Kidney (tissue), 14 donors: ENCODE results near the gene ANKRD11. TPM values are rescaled to one million over a fixed set of nuclear protein-coding genes. Genes with fewer than 3 reads are reported as not detected.

Experiments used
- DNase-seq, 5 donors: peaks; one replicate each; pipeline ENCODE4 v3.0.0-alpha.2; 2013 to 2020
- FAIRE-seq: peaks from 2 replicates; lab custom pipeline; 2012; peaks lifted over from hg19 to GRCh38; lab: Jason Lieb, UNC
- H3K27ac ChIP-seq, 2 donors: one replicate each; pipeline ENCODE4 v1.7.0; 2013; ENCODE audit warnings: low read depth in 2 of 2, low read length in 2 of 2, inconsistent platforms in 1 of 2
- H3K27me3 ChIP-seq: one replicate; pipeline ENCODE4 v1.7.1; 2013; ENCODE audit warnings: low read length, inconsistent platforms; ENCODE audit not compliant: control insufficient read depth, insufficient read depth
- H3K36me3 ChIP-seq, 3 donors: one replicate each; pipeline versions ENCODE4 v1.7.0 to v1.7.1; 2013; ENCODE audit warnings: low read length in 3 of 3, control low read depth in 1 of 3, inconsistent platforms in 1 of 3; ENCODE audit not compliant: insufficient read depth in 3 of 3, control insufficient read depth in 2 of 3
- H3K4me1 ChIP-seq, 3 donors: one replicate each; pipeline versions ENCODE4 v1.7.0 to v1.7.1; 2013; ENCODE audit warnings: low read length in 3 of 3, inconsistent platforms in 1 of 3, low read depth in 1 of 3; ENCODE audit not compliant: control insufficient read depth in 2 of 3, insufficient read depth in 2 of 3
- H3K4me3 ChIP-seq, 3 donors: one replicate each; pipeline versions ENCODE4 v1.7.0 to v1.8.1; 2013; ENCODE audit warnings: low read length in 3 of 3, control low read depth in 1 of 3, inconsistent platforms in 1 of 3
- H3K9ac ChIP-seq, 3 donors: one replicate each; pipeline versions ENCODE4 v1.7.0 to v1.7.1; 2013; ENCODE audit warnings: low read length in 3 of 3, control low read depth in 1 of 3, inconsistent platforms in 1 of 3
- H3K9me3 ChIP-seq, 3 donors: one replicate each; pipeline versions ENCODE4 v1.7.0 to v1.7.1; 2013; ENCODE audit warnings: low read length in 3 of 3, control low read depth in 1 of 3, inconsistent platforms in 1 of 3; ENCODE audit not compliant: control insufficient read depth in 2 of 3, insufficient read depth in 1 of 3
- CTCF ChIP-seq: IDR thresholded peaks from 3 replicates; pipeline ENCODE4 v1.5.1; 2012; ENCODE audit warnings: mild to moderate bottlenecking, moderate library complexity, borderline replicate concordance; ENCODE audit not compliant: insufficient read depth; ENCODE audit errors: extremely low read depth
- intact Hi-C: fragments of 100-400 bp; cut with DNase I; formaldehyde crosslinking; loops from one replicate; pipeline ENCODE4 v1.11.1; 2022
- polyA plus RNA-seq: library from polyadenylated mRNA; stranded (reverse); fragments of 350-450 nt; fragmentation: Illumina TruSeq; extraction: RNeasy Lipid Tissue Mini Kit (QIAGEN cat#74804); gene quantifications from one replicate; pipeline ENCODE4 v1.2.3, GENCODE V29; 2014; ENCODE audit warnings: low read depth, low replicate concordance; ENCODE audit not compliant: insufficient read depth
- total RNA-seq: library from RNA; stranded (reverse); fragmentation: NEBNext Ultra II Directional; extraction: Animal tissue kit (Norgen Biotek cat#: 25700); gene quantifications from one replicate; pipeline ENCODE4 v1.2.1, GENCODE V29; 2021
- donor health status: control.
- donor health status: control.
- donor health status: control.
- donor health status: control.
- donor health status: control.
- donor health status: DM: yes; HTN: yes; CAD: no.
- donor health status: Normal renal cell carcinoma (clear cell type).

Gene ANKRD11
- total and polyA plus RNA-seq, 2 donors from 2014 or later: 36.2 to 154 TPM

GRCh38 chr16:89531821-89532526, 41.6 kb upstream of the ANKRD11 start:
- Histone ChIP-seq H3K27me3 (no peaks in the 10 kb centered on the region), H3K27ac (no peak overlapping the region), H3K9me3 (no peaks in the 10 kb centered on the region), H3K9ac (no peak overlapping the region), H3K4me1 (peaks cover 0 to 7% (median 0%) of the 10 kb centered on the region in 3 donors), H3K36me3 (peaks cover 6 to 44% (median 34%) of the 10 kb centered on the region in 3 donors), H3K4me3 (no peak overlapping the region)
- DNase-seq (no peak), FAIRE-seq (no peak)
- intact Hi-C loops: no loop called here
- no peak for TF ChIP-seq CTCF

GRCh38 chr16:89530401-89531381, 40.3 kb upstream of the ANKRD11 start:
- no peak for TF ChIP-seq CTCF
- Histone ChIP-seq H3K27ac (no peak overlapping the region), H3K36me3 (peaks cover 6 to 50% (median 38%) of the 10 kb centered on the region in 3 donors), H3K4me1 (peaks cover 0 to 7% (median 0%) of the 10 kb centered on the region in 3 donors), H3K9me3 (no peaks in the 10 kb centered on the region), H3K4me3 (no peak overlapping the region), H3K27me3 (no peaks in the 10 kb centered on the region), H3K9ac (no peak overlapping the region)
- no peak for FAIRE-seq
- intact Hi-C loops: no loop called here
- no peak for DNase-seq

DNA sequence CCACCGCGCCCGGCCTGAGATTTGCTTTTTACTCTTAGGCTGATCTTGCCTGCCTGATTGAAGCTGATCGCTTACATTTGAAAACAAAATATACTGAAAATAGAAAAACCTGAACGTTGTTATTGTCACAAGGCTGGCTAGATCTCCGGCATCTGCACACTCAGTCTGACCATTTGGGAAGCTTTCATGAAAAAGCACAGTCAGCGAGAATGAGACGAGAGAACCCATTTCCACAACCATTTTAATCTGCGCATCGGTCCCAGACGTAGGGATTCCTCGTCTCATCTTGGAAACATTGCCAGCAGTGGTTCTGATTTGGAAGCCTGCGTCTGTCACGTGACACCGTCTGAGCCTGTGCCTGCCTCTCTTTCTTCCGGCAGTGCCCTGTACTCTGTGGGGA, 38.7 kb upstream of the ANKRD11 start:
- no peak overlapping the region for H3K9ac ChIP-seq
- peaks cover 3 to 48% (median 33%) of the 10 kb centered on the region in 3 donors for H3K36me3 ChIP-seq
- FAIRE-seq (no peak), DNase-seq (no peak)
- H3K9me3 ChIP-seq: no peaks in the 10 kb centered on the region
- intact Hi-C loops: no loop called here
- no peak for TF ChIP-seq CTCF
- H3K27ac ChIP-seq: no peak overlapping the region
- peaks cover 0 to 3% (median 0%) of the 10 kb centered on the region in 3 donors for H3K4me1 ChIP-seq
- H3K27me3 ChIP-seq: no peaks in the 10 kb centered on the region
- no peak overlapping the region for H3K4me3 ChIP-seq
